GM21723 (cell line): Measurements from ENCODE around the gene ZP3.
"Not testable (repeated sequence)": the region's sequence is repeated elsewhere in the genome, so short reads cannot be mapped to it uniquely, and the experiment has no call there.

Source experiments
- ATAC-seq: cut with Tn5 transposase; IDR thresholded peaks from one replicate; pipeline ENCODE4 v1.9.1; 2021; ENCODE audit warnings: mild to moderate bottlenecking, moderate library complexity; ENCODE audit not compliant: unreplicated experiment

Gene ZP3

GRCh38 chr7:76439120-76439888, 14.6 kb downstream of the ZP3 start:
- ATAC-seq = not testable (repeated sequence)

GRCh38 chr7:76440404-76440803, 15.7 kb downstream of the ZP3 start:
- not testable (repeated sequence) for ATAC-seq

- peak; percentile 41 for ATAC-seq
These were observed 17.0 kb downstream of the ZP3 start for GRCh38 chr7:76441792-76442191.

GRCh38 chr7:76442664-76443446, 18.1 kb downstream of the ZP3 start:
- ATAC-seq = not testable (repeated sequence)

GRCh38 chr7:76443846-76444245, 19.1 kb downstream of the ZP3 start:
- not testable (repeated sequence) for ATAC-seq

- peak; percentile 82 for ATAC-seq
These were observed 20.8 kb downstream of the ZP3 start for GRCh38 chr7:76445577-76446008.

GRCh38 chr7:76457017-76457416, 32.3 kb downstream of the ZP3 start:
- not testable (repeated sequence) for ATAC-seq

GRCh38 chr7:76458504-76458903, 33.8 kb downstream of the ZP3 start:
- not testable (repeated sequence) for ATAC-seq

GRCh38 chr7:76460767-76461166, 36.0 kb downstream of the ZP3 start:
- ATAC-seq = not testable (repeated sequence)

GRCh38 chr7:76461464-76462101, 36.8 kb downstream of the ZP3 start, which contains the start of gene DTX2:
Gene DTX2, plus strand, starts transcription at chr7:76461709. Its CDS starts 18,801 bp downstream, at chr7:76480510.
- ATAC-seq = peak; percentile 96

GRCh38 chr7:76462271-76462882, 37.6 kb downstream of the ZP3 start:
- peak; percentile 27 for ATAC-seq

- ATAC-seq = not testable (repeated sequence)
These were observed 40.2 kb downstream of the ZP3 start for GRCh38 chr7:76464959-76465358.

- ATAC-seq = not testable (repeated sequence)
These were observed 41.2 kb downstream of the ZP3 start for GRCh38 chr7:76465950-76466349.

- not testable (repeated sequence) for ATAC-seq
These were observed 43.1 kb downstream of the ZP3 start for GRCh38 chr7:76467743-76468404.

GRCh38 chr7:76471556-76472221, 46.9 kb downstream of the ZP3 start:
- not testable (repeated sequence) for ATAC-seq

- not testable (repeated sequence) for ATAC-seq
These were observed 48.3 kb downstream of the ZP3 start for GRCh38 chr7:76473097-76473496.

GRCh38 chr7:76476280-76476679, 51.5 kb downstream of the ZP3 start:
- ATAC-seq = not testable (repeated sequence)

- ATAC-seq = not testable (repeated sequence)
These were observed 52.2 kb downstream of the ZP3 start for GRCh38 chr7:76476742-76477474.

GRCh38 chr7:76479628-76480027, 54.9 kb downstream of the ZP3 start:
- not testable (repeated sequence) for ATAC-seq
